ENCODE measurements around the gene YPEL4.

The YPEL4 gene

DNA sequence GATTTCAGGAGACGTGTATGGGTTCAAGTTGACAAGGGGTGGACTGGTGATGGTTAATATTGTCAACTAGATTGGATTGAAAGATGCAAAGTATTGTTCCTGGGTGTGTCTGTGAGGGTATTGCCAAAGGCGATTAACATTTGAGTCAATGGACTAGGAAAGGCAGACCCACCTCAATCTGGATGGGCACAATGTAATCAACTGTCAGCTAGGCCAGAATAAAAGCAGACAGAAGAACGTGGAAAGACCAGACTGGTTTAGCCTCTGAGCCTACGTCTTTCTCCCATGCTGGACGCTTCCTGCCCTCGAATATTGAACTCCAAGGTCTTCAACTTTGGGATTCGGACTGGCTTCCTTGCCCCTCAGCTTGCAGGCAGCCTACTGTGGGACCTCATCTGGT is 1.7 kb upstream of the YPEL4 start:
- 92% methylated on average over 7 of the region's 7 CpGs for WGBS
- Histone ChIP-seq H2BK120ac (ENCODE audit: low read depth, low read length) (no peak overlapping the region), H3K9me3 (ENCODE audit: control insufficient read depth, low read length) (no peaks in the 10 kb centered on the region), H3K9ac (ENCODE audit: low read length) (no peak overlapping the region), H4K91ac (ENCODE audit: low read length) (no peak overlapping the region), H2BK12ac (ENCODE audit: low read length in 2 of 2) (no peak overlapping the region), H2BK15ac (ENCODE audit: low read depth, poor library complexity, severe bottlenecking) (no peak overlapping the region), H2BK5ac (ENCODE audit: low read depth, low read length, poor library complexity, severe bottlenecking) (no peak overlapping the region), H2AFZ (ENCODE audit: low read depth, low read length) (no peak overlapping the region), H3K4me1 (ENCODE audit: control insufficient read depth, insufficient read depth, low read depth, low read length) (peaks cover 31% of the 10 kb centered on the region), H3K79me1 (replicated peaks; ENCODE audit: low read length, poor library complexity, severe bottlenecking) (no peaks in the 10 kb centered on the region), H3K27ac (ENCODE audit: low read length, poor library complexity, severe bottlenecking) (no peak overlapping the region), H3K27me3 (ENCODE audit: control insufficient read depth in 1 of 2, insufficient read depth in 1 of 2, low read length in 2 of 2) (peaks cover 16 to 24% of the 10 kb centered on the region in 2 experiments), H2AK5ac (ENCODE audit: low read length, severe bottlenecking) (no peak overlapping the region), H3K14ac (ENCODE audit: low read length in 2 of 2) (no peak overlapping the region), H3K36me3 (ENCODE audit: control insufficient read depth in 1 of 2, insufficient read depth in 2 of 2, low read depth in 1 of 2, low read length in 2 of 2) (peaks cover 0 to 6% of the 10 kb centered on the region in 2 experiments), H3K4me3 (ENCODE audit: insufficient read depth in 1 of 2, low read depth in 1 of 2, low read length in 2 of 2) (no peak overlapping the region), H3K4me2 (ENCODE audit: low read length, poor library complexity, severe bottlenecking) (no peak overlapping the region), H3K18ac (ENCODE audit: low read depth in 1 of 2, low read length in 2 of 2) (no peak overlapping the region), H4K8ac (ENCODE audit: low read length) (no peak overlapping the region), H3K23ac (ENCODE audit: low read length in 2 of 2) (no peak overlapping the region), H3K4ac (ENCODE audit: low read depth in 1 of 2, low read length in 2 of 2) (no peak overlapping the region)
- no peak for DNase-seq

DNA sequence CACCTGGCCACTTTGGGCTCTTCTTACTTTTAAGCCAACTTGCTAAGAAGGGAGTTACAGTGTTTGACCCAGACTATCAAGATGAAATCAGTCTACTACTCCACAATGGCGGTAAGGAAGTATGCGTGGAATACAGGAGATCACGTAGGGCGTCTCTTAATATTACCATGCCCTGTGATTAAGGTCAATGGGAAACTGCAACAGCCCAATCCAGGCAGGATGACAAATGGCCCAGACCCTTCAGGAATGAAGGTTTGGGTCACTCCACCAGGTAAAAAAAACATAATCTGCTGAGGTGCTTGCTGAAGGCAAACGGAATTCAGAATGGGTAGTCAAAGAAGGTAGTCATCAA is 1.0 kb upstream of the YPEL4 start:
- no peak overlapping the region for H3K4ac ChIP-seq (ENCODE audit: low read depth in 1 of 2, low read length in 2 of 2)
- H3K79me1 ChIP-seq (replicated peaks; ENCODE audit: low read length, poor library complexity, severe bottlenecking), result peaks cover under 1% of the 10 kb centered on the region
- no peak for DNase-seq
- H3K27ac ChIP-seq (ENCODE audit: low read length, poor library complexity, severe bottlenecking), result no peak overlapping the region
- H2AK5ac ChIP-seq (ENCODE audit: low read length, severe bottlenecking), result no peak overlapping the region
- no peaks in the 10 kb centered on the region for H3K9me3 ChIP-seq (ENCODE audit: control insufficient read depth, low read length)
- H2AFZ ChIP-seq (ENCODE audit: low read depth, low read length), result no peak overlapping the region
- H3K23ac ChIP-seq (ENCODE audit: low read length in 2 of 2), result no peak overlapping the region
- H3K9ac ChIP-seq (ENCODE audit: low read length), result no peak overlapping the region
- H3K4me3 ChIP-seq (ENCODE audit: insufficient read depth in 1 of 2, low read depth in 1 of 2, low read length in 2 of 2), result no peak overlapping the region
- no peak overlapping the region for H3K18ac ChIP-seq (ENCODE audit: low read depth in 1 of 2, low read length in 2 of 2)
- H2BK15ac ChIP-seq (ENCODE audit: low read depth, poor library complexity, severe bottlenecking), result no peak overlapping the region
- peaks cover 0 to 9% of the 10 kb centered on the region in 2 experiments for H3K36me3 ChIP-seq (ENCODE audit: control insufficient read depth in 1 of 2, insufficient read depth in 2 of 2, low read depth in 1 of 2, low read length in 2 of 2)
- H3K4me2 ChIP-seq (ENCODE audit: low read length, poor library complexity, severe bottlenecking), result no peak overlapping the region
- no peak overlapping the region for H4K91ac ChIP-seq (ENCODE audit: low read length)
- H2BK5ac ChIP-seq (ENCODE audit: low read depth, low read length, poor library complexity, severe bottlenecking), result no peak overlapping the region
- peaks cover 35% of the 10 kb centered on the region for H3K4me1 ChIP-seq (ENCODE audit: control insufficient read depth, insufficient read depth, low read depth, low read length)
- H2BK120ac ChIP-seq (ENCODE audit: low read depth, low read length), result no peak overlapping the region
- H2BK12ac ChIP-seq (ENCODE audit: low read length in 2 of 2), result no peak overlapping the region
- 78% methylated on average over 5 of the region's 5 CpGs for WGBS
- no peak overlapping the region for H4K8ac ChIP-seq (ENCODE audit: low read length)
- H3K14ac ChIP-seq (ENCODE audit: low read length in 2 of 2), result no peak overlapping the region
- peaks cover 16 to 31% of the 10 kb centered on the region in 2 experiments for H3K27me3 ChIP-seq (ENCODE audit: control insufficient read depth in 1 of 2, insufficient read depth in 1 of 2, low read length in 2 of 2)

DNA sequence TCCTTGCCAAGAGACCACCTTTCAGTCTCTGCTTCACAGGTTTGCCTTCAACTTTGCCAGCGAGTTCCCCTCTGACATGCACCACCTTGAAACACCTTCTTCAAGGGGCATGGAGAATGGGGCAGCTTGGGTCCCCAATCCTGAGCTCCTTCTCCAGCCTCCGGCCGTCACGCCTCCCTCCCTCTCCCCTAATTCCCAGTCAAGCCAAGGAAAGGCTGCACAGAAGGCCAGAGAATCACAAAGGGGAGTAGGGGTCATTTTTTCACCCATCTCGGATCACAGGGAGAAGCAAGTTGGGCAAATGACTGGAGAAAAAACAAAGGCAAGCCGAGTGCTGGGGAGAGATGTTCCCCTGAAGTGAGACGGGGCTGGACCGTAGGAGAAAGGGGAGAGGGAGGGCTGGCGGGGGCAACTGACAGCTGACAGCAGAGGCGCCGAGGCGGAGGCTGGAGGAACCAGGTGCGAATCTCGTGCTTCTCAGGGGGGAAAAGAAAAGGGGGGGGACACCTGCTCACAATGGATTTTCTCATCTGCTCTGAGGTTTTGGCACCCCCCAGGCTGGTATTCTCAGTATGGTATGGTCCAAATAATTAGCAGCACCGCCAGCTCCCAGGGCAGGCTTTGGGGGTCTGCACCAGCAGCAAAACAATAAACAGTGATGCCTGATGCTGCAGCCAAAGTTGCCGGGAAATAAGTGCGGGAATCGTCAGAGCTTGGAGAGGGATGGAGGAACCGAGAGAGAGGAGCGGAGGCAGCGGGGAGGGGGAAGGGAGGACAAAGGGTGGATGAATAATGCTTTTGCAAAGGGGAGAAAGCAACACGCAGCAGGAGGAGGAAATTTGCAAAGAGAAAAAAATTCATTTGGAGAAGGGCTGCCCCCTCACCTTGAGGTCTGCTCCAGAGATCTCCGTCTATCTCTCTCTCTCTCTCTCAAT is 644 bp downstream of the YPEL4 start:
- peak overlapping the region; percentile 17 to 44 for H2BK12ac ChIP-seq (ENCODE audit: low read length in 2 of 2)
- peak overlapping the region; percentile 89 for H3K9ac ChIP-seq (ENCODE audit: low read length)
- H3K36me3 ChIP-seq (ENCODE audit: control insufficient read depth in 1 of 2, insufficient read depth in 2 of 2, low read depth in 1 of 2, low read length in 2 of 2), result peaks cover 0 to 9% of the 10 kb centered on the region in 2 experiments
- peak overlapping the region; percentile 80 for H3K4me2 ChIP-seq (ENCODE audit: low read length, poor library complexity, severe bottlenecking)
- peak overlapping the region; percentile 3 to 83 for H3K4me3 ChIP-seq (ENCODE audit: insufficient read depth in 1 of 2, low read depth in 1 of 2, low read length in 2 of 2)
- H4K8ac ChIP-seq (ENCODE audit: low read length), result peak overlapping the region; percentile 32
- peaks cover 16 to 39% of the 10 kb centered on the region in 2 experiments for H3K27me3 ChIP-seq (ENCODE audit: control insufficient read depth in 1 of 2, insufficient read depth in 1 of 2, low read length in 2 of 2)
- peaks cover 37% of the 10 kb centered on the region for H3K4me1 ChIP-seq (ENCODE audit: control insufficient read depth, insufficient read depth, low read depth, low read length)
- H3K14ac ChIP-seq (ENCODE audit: low read length in 2 of 2), result peak overlapping the region in 1 of 2 experiments; percentile 2
- no peak overlapping the region for H2BK5ac ChIP-seq (ENCODE audit: low read depth, low read length, poor library complexity, severe bottlenecking)
- no peak overlapping the region for H2AFZ ChIP-seq (ENCODE audit: low read depth, low read length)
- H2BK15ac ChIP-seq (ENCODE audit: low read depth, poor library complexity, severe bottlenecking), result peak overlapping the region; percentile 15
- H3K18ac ChIP-seq (ENCODE audit: low read depth in 1 of 2, low read length in 2 of 2), result peak overlapping the region; percentile 50 to 58
- H2BK120ac ChIP-seq (ENCODE audit: low read depth, low read length), result peak overlapping the region; percentile 27
- no peaks in the 10 kb centered on the region for H3K9me3 ChIP-seq (ENCODE audit: control insufficient read depth, low read length)
- no peak overlapping the region for H2AK5ac ChIP-seq (ENCODE audit: low read length, severe bottlenecking)
- H3K4ac ChIP-seq (ENCODE audit: low read depth in 1 of 2, low read length in 2 of 2), result peak overlapping the region in 1 of 2 experiments; percentile 69
- no peak overlapping the region for H4K91ac ChIP-seq (ENCODE audit: low read length)
- DNase-seq, result peak; percentile 42
- H3K79me1 ChIP-seq (replicated peaks; ENCODE audit: low read length, poor library complexity, severe bottlenecking), result peaks cover 4% of the 10 kb centered on the region
- H3K23ac ChIP-seq (ENCODE audit: low read length in 2 of 2), result peak overlapping the region in 1 of 2 experiments; percentile 53
- no peak overlapping the region for H3K27ac ChIP-seq (ENCODE audit: low read length, poor library complexity, severe bottlenecking)
- 2% methylated on average over 18 of the region's 23 CpGs for WGBS

Data from mesenchymal stem cell (in vitro differentiated cells and primary cell).